Thoracic aorta (tissue), 2 donors: ENCODE data around the gene SEZ6L. TPM values are rescaled to one million over a fixed set of nuclear protein-coding genes. Genes with fewer than 3 reads are reported as not detected.

Source experiments
- ATAC-seq: fragments of 150-250 bp; one replicate; pipeline ENCODE4 v1.8.0; 2017; ENCODE audit warnings: low read depth; ENCODE audit not compliant: insufficient number of reproducible peaks, low FRiP score
- DNase-seq: peaks from one replicate; pipeline ENCODE4 v3.0.0-alpha.2; 2020; ENCODE audit warnings: low spot score
- H3K27ac ChIP-seq, 2 donors: fragments of 200-600 bp; sonication (generic); 1 replicate in 1 of 2; 2 replicates in 1 of 2; pipeline ENCODE4 v1.5.1; 2016; ENCODE audit warnings: mild to moderate bottlenecking in 2 of 2, moderate library complexity in 2 of 2
- H3K27me3 ChIP-seq: fragments of 200-600 bp; sonication (generic); replicated peaks from 2 replicates; pipeline ENCODE4 v1.6.0; 2016; ENCODE audit warnings: mild to moderate bottlenecking; ENCODE audit not compliant: insufficient read depth
- H3K36me3 ChIP-seq: fragments of 200-600 bp; sonication (generic); one replicate; pipeline ENCODE4 v1.5.1; 2016
- H3K4me1 ChIP-seq, 2 donors: fragments of 200-600 bp; sonication (generic); 1 replicate in 1 of 2; 2 replicates in 1 of 2; pipeline versions ENCODE4 v1.5.1 to v1.6.0; 2016; ENCODE audit warnings: low read depth in 2 of 2, mild to moderate bottlenecking in 1 of 2; ENCODE audit not compliant: control insufficient read depth in 1 of 2
- H3K4me3 ChIP-seq: fragments of 200-600 bp; sonication (generic); 2 replicates; pipeline ENCODE4 v1.5.1; 2016; ENCODE audit warnings: mild to moderate bottlenecking
- H3K9me3 ChIP-seq: fragments of 200-600 bp; sonication (generic); 2 replicates; pipeline ENCODE4 v1.5.1; 2016
- total RNA-seq, 2 donors: library from RNA; depleted of rRNA; stranded (reverse); fragments of >200 nt; gene quantifications; one replicate each; pipeline versions ENCODE4 v1.1.0 to v1.2.3, GENCODE V29; 2016
- TF ChIP-seq, protein P1 (sequence below): fragments of 200-600 bp; sonication (generic); IDR thresholded peaks from one replicate; pipeline ENCODE4 v1.5.1; 2019; ENCODE audit warnings: antibody characterized with exemption

The SEZ6L gene
- total RNA-seq, 2 donors from 2014 or later, result 0.21 TPM; not detected in 1

DNA sequence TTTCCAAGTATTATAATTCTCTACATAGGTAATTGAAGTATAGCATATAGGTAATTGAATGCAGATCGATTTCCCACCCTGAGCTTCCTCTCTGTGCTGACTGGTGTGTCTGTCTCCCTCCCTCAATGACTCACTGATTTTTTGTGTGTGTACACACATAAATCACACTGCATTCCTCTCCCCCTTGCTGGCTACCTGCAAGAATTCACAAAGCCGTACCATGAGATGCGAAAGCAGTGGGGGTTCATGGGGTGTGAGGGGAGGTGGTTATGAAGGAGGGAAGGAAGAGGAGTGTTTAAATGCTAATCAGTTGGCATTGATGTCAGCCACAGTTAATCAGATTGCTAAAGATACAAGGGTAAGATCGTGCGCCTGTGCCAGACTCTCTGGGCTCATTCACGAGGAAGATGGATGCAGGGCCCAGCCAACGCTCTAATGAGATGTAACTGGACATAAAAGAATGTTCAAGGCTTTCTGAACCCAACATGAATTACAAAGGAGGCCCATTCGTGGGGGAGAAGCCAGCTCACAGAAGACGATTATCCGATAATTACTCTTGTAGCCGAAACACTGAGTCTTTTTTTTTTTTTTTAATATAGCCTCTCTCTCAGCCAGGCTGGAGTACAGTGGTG lies 107.4 kb downstream of the SEZ6L start:
- Histone ChIP-seq H3K4me3 (no peak overlapping the region), H3K27me3 (no peaks in the 10 kb centered on the region), H3K4me1 (no peaks in the 10 kb centered on the region), H3K36me3 (no peaks in the 10 kb centered on the region), H3K9me3 (no peaks in the 10 kb centered on the region), H3K27ac (no peak overlapping the region)
- TF ChIP-seq, protein P1, sequence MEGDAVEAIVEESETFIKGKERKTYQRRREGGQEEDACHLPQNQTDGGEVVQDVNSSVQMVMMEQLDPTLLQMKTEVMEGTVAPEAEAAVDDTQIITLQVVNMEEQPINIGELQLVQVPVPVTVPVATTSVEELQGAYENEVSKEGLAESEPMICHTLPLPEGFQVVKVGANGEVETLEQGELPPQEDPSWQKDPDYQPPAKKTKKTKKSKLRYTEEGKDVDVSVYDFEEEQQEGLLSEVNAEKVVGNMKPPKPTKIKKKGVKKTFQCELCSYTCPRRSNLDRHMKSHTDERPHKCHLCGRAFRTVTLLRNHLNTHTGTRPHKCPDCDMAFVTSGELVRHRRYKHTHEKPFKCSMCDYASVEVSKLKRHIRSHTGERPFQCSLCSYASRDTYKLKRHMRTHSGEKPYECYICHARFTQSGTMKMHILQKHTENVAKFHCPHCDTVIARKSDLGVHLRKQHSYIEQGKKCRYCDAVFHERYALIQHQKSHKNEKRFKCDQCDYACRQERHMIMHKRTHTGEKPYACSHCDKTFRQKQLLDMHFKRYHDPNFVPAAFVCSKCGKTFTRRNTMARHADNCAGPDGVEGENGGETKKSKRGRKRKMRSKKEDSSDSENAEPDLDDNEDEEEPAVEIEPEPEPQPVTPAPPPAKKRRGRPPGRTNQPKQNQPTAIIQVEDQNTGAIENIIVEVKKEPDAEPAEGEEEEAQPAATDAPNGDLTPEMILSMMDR, result no peak
- ATAC-seq (no peak), DNase-seq (no peak)

DNA sequence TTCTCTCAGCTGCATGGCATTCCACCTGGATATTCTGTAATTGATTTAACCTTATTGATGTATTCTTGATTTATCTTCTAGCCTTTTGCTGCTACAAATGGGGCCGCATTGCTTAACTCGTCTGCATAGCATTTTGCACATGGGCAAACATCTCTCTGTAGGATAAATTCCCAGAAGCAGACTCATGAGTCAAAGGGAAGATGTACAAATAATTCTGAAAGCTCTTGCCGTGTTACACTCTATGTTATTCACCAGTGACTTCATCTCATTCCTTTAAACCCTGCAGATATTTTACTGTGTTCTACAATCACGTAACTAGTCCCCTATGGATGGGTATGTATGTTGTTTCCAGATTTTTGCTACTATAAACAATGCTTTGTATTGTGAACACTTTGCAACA lies 112.7 kb downstream of the SEZ6L start:
- ATAC-seq (no peak), DNase-seq (no peak)
- Histone ChIP-seq H3K4me3 (no peak overlapping the region), H3K4me1 (no peaks in the 10 kb centered on the region), H3K9me3 (no peaks in the 10 kb centered on the region), H3K36me3 (no peaks in the 10 kb centered on the region), H3K27me3 (no peaks in the 10 kb centered on the region), H3K27ac (no peak overlapping the region)
- TF ChIP-seq, protein P1, result no peak

DNA sequence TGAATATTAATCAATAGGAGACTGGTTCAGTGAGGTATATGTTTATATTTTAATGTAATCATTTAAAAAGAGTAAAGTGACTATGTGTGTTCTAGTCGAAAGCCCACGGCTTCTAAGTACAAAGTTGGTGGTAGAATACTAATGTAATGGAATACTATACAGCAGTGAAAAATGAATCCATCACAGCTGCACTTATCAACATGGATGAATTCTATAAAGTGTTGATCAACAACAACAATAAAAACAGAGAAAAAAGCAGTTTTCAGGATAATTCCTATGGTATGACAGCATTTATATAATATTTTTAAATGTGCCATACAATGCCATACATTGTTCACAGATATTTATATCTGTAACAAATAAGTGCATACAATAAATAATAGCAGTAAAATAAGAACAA lies 114.1 kb downstream of the SEZ6L start:
- Histone ChIP-seq H3K4me3 (no peak overlapping the region), H3K27ac (no peak overlapping the region), H3K27me3 (no peaks in the 10 kb centered on the region), H3K36me3 (no peaks in the 10 kb centered on the region), H3K4me1 (no peaks in the 10 kb centered on the region), H3K9me3 (no peaks in the 10 kb centered on the region)
- no peak for DNase-seq
- TF ChIP-seq, protein P1, result no peak
- no peak for ATAC-seq

DNA sequence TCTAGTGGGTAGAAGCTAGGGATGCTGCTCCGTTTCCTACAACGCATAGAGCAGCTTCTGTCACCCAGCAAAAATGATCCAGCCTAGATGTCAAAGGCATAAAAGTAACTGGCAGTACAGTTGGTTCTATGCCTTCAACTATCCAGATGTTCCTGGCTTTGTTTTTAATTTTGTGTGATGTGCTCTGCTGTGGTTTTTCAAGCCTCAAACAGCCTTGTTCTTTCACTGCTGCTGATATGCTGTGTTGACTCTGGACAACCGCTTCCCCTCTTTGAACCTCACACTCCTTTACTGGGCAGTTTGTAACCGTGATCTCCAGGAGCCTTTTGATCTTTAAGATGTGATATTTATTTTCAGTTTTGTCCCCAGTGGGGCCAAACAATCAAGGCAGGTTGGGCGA lies 116.4 kb downstream of the SEZ6L start:
- H3K27me3 ChIP-seq, result no peaks in the 10 kb centered on the region
- TF ChIP-seq, protein P1, result no peak

DNA sequence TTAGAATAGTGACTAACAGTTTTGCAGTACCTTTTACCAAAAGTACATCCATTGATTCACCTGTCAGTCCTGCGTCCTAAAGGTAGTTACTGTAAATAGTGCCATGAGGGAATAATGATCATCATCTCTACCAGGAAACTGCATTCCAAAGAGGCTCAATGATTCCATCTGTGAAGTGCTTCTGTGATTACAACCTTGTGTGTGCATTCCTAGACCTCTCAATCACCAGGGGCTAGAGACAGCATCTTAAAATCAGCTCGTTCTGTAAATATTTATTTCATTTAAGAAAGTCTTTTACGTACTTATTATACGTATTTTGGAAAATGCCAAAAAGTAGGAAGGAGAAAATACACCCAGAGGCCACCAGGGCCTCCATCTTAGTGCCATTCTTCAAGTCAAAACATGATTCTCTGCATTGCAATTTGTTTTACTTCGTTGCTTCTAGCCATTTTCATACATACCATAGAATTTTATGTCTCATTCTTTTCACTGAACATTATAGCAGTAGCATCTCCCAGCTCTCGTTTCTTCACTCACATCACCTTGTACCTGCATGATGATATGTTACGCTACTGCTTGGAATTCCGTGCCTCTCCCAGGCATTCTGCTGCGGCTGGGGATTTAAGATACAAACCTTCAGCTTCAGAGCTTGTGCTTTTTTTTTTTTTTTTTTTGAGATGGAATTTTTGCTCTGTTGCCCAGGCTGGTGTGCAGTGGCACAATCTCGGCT lies 117.0 kb downstream of the SEZ6L start:
- H3K9me3 ChIP-seq, result no peaks in the 10 kb centered on the region
- DNase-seq (no peak), ATAC-seq (no peak)
- no peak overlapping the region for H3K27ac ChIP-seq
- no peaks in the 10 kb centered on the region for H3K27me3 ChIP-seq
- TF ChIP-seq, protein P1, result no peak
- H3K36me3 ChIP-seq, result no peaks in the 10 kb centered on the region
- no peak overlapping the region for H3K4me3 ChIP-seq
- H3K4me1 ChIP-seq, result no peaks in the 10 kb centered on the region

More for the DNA sequence above, 116.4 kb downstream of the SEZ6L start:
- H3K27ac ChIP-seq, result no peak overlapping the region
- DNase-seq (no peak), ATAC-seq (no peak)
- H3K4me3 ChIP-seq, result no peak overlapping the region
- H3K9me3 ChIP-seq, result no peaks in the 10 kb centered on the region
- H3K36me3 ChIP-seq, result no peaks in the 10 kb centered on the region
- H3K4me1 ChIP-seq, result no peaks in the 10 kb centered on the region
